GM12891 (cell line): ENCODE data around the gene GNG10.

Source experiments
- POLR2A ChIP-seq: IDR thresholded peaks from 2 replicates; pipeline ENCODE4 v1.6.1; 2011; ENCODE audit warnings: low read depth, low read length, control low read depth
- POLR2AphosphoS5 ChIP-seq: IDR thresholded peaks from 2 replicates; pipeline ENCODE4 v1.6.1; 2011; ENCODE audit warnings: low read depth, low read length, control low read depth

DNA sequence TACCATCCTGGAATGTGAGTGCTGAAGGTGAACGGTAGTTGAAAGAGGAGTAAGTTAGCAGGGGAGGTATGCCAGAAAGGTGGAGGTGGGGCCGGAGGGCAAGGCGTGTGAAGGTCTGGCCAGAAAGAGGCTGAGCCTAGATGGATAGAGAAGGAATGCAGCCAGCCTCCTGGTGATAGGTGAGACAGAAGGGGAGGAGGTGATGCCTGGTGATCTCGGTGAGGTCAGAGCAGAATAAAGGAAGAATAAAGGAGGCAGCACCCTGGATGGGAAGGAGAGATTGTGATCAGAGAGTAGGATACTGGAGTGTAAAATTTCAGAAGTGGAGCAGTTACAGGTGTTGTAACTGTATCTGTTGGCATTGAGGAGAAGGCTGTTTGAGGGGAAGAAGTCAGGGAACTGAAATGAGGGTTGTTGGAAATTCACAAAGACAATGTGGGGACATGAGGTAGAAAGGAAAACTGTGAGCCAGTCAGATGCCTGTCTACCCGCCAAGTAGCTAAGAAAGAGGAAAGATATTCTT is 2.0 kb downstream of the GNG10 start:
- TF ChIP-seq POLR2AphosphoS5 (no peak), POLR2A (no peak)
